ENCODE measurements around the gene C17orf113.

GRCh38 chr17:42031584-42031983 is 18.8 kb downstream of the C17orf113 start:
- TF ChIP-seq ZBTB8A (CRISPR knock-in tag; IDR thresholded peaks at IDR 0.05; ENCODE audit: borderline replicate concordance, low read depth) (no peak), MYC (CRISPR knock-in tag; IDR thresholded peaks at IDR 0.05; ENCODE audit: borderline replicate concordance) (peak; percentile 39; the same call in 1 of the 2 replicates), ATF2 (CRISPR knock-in tag; IDR thresholded peaks at IDR 0.05) (no peak)
- TF ChIP-seq, protein P1, sequence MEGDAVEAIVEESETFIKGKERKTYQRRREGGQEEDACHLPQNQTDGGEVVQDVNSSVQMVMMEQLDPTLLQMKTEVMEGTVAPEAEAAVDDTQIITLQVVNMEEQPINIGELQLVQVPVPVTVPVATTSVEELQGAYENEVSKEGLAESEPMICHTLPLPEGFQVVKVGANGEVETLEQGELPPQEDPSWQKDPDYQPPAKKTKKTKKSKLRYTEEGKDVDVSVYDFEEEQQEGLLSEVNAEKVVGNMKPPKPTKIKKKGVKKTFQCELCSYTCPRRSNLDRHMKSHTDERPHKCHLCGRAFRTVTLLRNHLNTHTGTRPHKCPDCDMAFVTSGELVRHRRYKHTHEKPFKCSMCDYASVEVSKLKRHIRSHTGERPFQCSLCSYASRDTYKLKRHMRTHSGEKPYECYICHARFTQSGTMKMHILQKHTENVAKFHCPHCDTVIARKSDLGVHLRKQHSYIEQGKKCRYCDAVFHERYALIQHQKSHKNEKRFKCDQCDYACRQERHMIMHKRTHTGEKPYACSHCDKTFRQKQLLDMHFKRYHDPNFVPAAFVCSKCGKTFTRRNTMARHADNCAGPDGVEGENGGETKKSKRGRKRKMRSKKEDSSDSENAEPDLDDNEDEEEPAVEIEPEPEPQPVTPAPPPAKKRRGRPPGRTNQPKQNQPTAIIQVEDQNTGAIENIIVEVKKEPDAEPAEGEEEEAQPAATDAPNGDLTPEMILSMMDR (CRISPR knock-in tag; IDR thresholded peaks at IDR 0.05): no peak

All from HepG2 (cell line).